Heart left ventricle (tissue), 13 donors: ENCODE results near the gene NCL.

Experiments
- CTCF ChIP-seq, 12 donors: fragments of 200-600 bp; sonication (generic) in 4 of 12; IDR thresholded peaks; one replicate each; pipeline versions ENCODE4 v1.5.0 to v1.8.0; 2018 to 2022; ENCODE audit warnings: antibody characterized with exemption in 12 of 12, mild to moderate bottlenecking in 5 of 12
- POLR2A ChIP-seq, 2 donors: fragments of 450-650 bp; IDR thresholded peaks; one replicate each; pipeline ENCODE4 v1.6.1; 2017; ENCODE audit warnings: antibody characterized with exemption in 2 of 2, mild to moderate bottlenecking in 2 of 2, moderate library complexity in 2 of 2
- donor health status: ischemic (EF 13 %, LVEDD 7.1; RV severe dilation, severe dysfunction).
- donor health status: DM: no; HTN: yes; CAD: no.
- donor health status: DM: no; HTN: no; CAD: no.
- donor health status: ischemic (EF 25% LVEDD 6.9; RV normal size, moderate dysfunction).
- donor health status: ischemic (EF 25% LVEDD 5.7; RV mildly dilated, moderate dysfunction).
- donor health status: ischemic (EF 35%, LVEDD 5.7; RV mildly dilated, moderate dysfunction).
- donor health status: nonischemic (EF 11% LVEDD 7.7; RV severe dilation, severe dysfunction).
- donor health status: DM: yes; HTN: yes; CAD: no.
- donor health status: PGD.
- donor health status: ischemic (EF 29% LVEDD 5.4; RV normal size, mild dysfunction).
- donor health status: nonischemic (EF 23%, LVEDD 6.1; RV moderate dilation, normal function).

- TF ChIP-seq POLR2A (IDR thresholded peaks at IDR 0.05) (no peak), CTCF (IDR thresholded peaks at IDR 0.05) (no peak)
Measured at GRCh38 chr2:231480781-231481180, 16.5 kb upstream of the NCL start.
